GM23338 (cell line): ENCODE measurements around the gene B4GALT6. TPM values are rescaled to one million over a fixed set of nuclear protein-coding genes. Genes with fewer than 3 reads are reported as not detected.

Experiments
- ATAC-seq: fragments of 200-7000 bp; cut with Tn5 transposase; 3 replicates; pipeline ENCODE4 v1.9.1; 2020
- DNase-seq: peaks from one replicate; pipeline ENCODE4 v3.0.0-alpha.2; 2015; ENCODE audit warnings: low spot score
- H2AFZ ChIP-seq: fragments of 200-600 bp; sonication (generic); 2 replicates; pipeline ENCODE4 v1.8.0; 2016; ENCODE audit warnings: antibody characterized with exemption, mild to moderate bottlenecking, moderate library complexity
- H3F3A ChIP-seq: fragments of 200-600 bp; sonication (generic); replicated peaks from 2 replicates; pipeline ENCODE4 v1.8.0; 2017; ENCODE audit warnings: antibody characterized with exemption, mixed run types, low read depth
- H3K27ac ChIP-seq: fragments of 200-600 bp; sonication (generic); 2 replicates; pipeline ENCODE4 v1.6.1; 2016; ENCODE audit warnings: low read depth
- H3K27me3 ChIP-seq: fragments of 200-600 bp; sonication (generic); 2 replicates; pipeline ENCODE4 v1.8.0; 2016; ENCODE audit warnings: mild to moderate bottlenecking, mixed run types, moderate library complexity; ENCODE audit not compliant: insufficient read depth
- H3K36me3 ChIP-seq: fragments of 200-600 bp; sonication (generic); 2 replicates; pipeline ENCODE4 v1.8.0; 2016; ENCODE audit warnings: mild to moderate bottlenecking; ENCODE audit not compliant: insufficient read depth
- H3K4me1 ChIP-seq: fragments of 200-600 bp; sonication (generic); 2 replicates; pipeline ENCODE4 v1.8.0; 2016; ENCODE audit warnings: mild to moderate bottlenecking, moderate library complexity; ENCODE audit not compliant: insufficient read depth
- H3K4me2 ChIP-seq: fragments of 200-600 bp; sonication (generic); 2 replicates; pipeline ENCODE4 v1.7.1; 2017; ENCODE audit warnings: mixed run types
- H3K4me3 ChIP-seq: fragments of 200-600 bp; sonication (generic); 2 replicates; pipeline ENCODE4 v1.6.1; 2016; ENCODE audit warnings: mixed run types
- H3K79me2 ChIP-seq: fragments of 200-600 bp; sonication (generic); replicated peaks from 2 replicates; pipeline ENCODE4 v1.8.0; 2017; ENCODE audit warnings: mild to moderate bottlenecking; ENCODE audit not compliant: insufficient read depth
- H3K9me2 ChIP-seq: fragments of 200-600 bp; sonication (generic); 2 replicates; pipeline ENCODE4 v1.8.0; 2017; ENCODE audit not compliant: insufficient read depth
- H4K20me1 ChIP-seq: fragments of 200-600 bp; sonication (generic); replicated peaks from 2 replicates; pipeline ENCODE4 v1.8.0; 2017; ENCODE audit warnings: mild to moderate bottlenecking; ENCODE audit not compliant: insufficient read depth
- H3K27ac Mint-ChIP-seq: 2 replicates; pipeline ENCODE4 v1.8.0; 2020; ENCODE audit warnings: inconsistent platforms, mild to moderate bottlenecking, moderate library complexity, mixed read lengths
- H3K27me3 Mint-ChIP-seq: 3 replicates; pipeline ENCODE4 v1.8.0; 2022; ENCODE audit warnings: low read depth, mild to moderate bottlenecking, moderate library complexity, mixed read lengths, inconsistent platforms; ENCODE audit not compliant: insufficient read depth, poor library complexity
- H3K36me3 Mint-ChIP-seq: 3 replicates; pipeline ENCODE4 v1.8.0; 2021; ENCODE audit warnings: low read depth, mild to moderate bottlenecking, inconsistent platforms, moderate library complexity, mixed read lengths
- H3K4me1 Mint-ChIP-seq: 3 replicates; pipeline ENCODE4 v1.8.0; 2020; ENCODE audit warnings: mild to moderate bottlenecking, inconsistent platforms, mixed read lengths
- H3K4me3 Mint-ChIP-seq: 3 replicates; pipeline ENCODE4 v1.8.0; 2021; ENCODE audit warnings: moderate library complexity, mild to moderate bottlenecking, inconsistent platforms, mixed read lengths
- H3K9me3 Mint-ChIP-seq: 3 replicates; pipeline ENCODE4 v1.8.0; 2020; ENCODE audit warnings: moderate library complexity, mild to moderate bottlenecking, inconsistent platforms, mixed read lengths
- CREB1 ChIP-seq: fragments of 250-450 bp; sonication (Bioruptor Pico); IDR thresholded peaks from 2 replicates; pipeline ENCODE4 v1.5.0; 2020; ENCODE audit warnings: low read depth, mild to moderate bottlenecking, moderate library complexity
- EZH2phosphoT487 ChIP-seq: fragments of 200-600 bp; sonication (generic); IDR thresholded peaks from one replicate; pipeline ENCODE4 v1.8.1; 2018; ENCODE audit warnings: antibody characterized with exemption; ENCODE audit not compliant: unreplicated experiment
- NANOG ChIP-seq: IDR thresholded peaks from 2 replicates; pipeline ENCODE4 v1.6.1; 2016; ENCODE audit warnings: antibody characterized with exemption, borderline replicate concordance
- STAT1 ChIP-seq: IDR thresholded peaks from one replicate; pipeline ENCODE4 v1.6.1; 2016; ENCODE audit warnings: antibody characterized with exemption; ENCODE audit not compliant: unreplicated experiment
- ZNF331 ChIP-seq: fragments of 250-450 bp; sonication (Bioruptor Pico); IDR thresholded peaks from 2 replicates; pipeline ENCODE4 v1.5.0; 2020; ENCODE audit warnings: low read depth, mild to moderate bottlenecking, moderate library complexity
- polyA plus RNA-seq: library from polyadenylated mRNA; unstranded; fragments of >200 nt; fragmentation: Nextera tagmentation; extraction: Ambion mirVana; gene quantifications from 2 replicates; pipeline ENCODE4 v1.2.1, GENCODE V29; 2016
- total RNA-seq: library from RNA; depleted of rRNA; stranded (reverse); fragments of >200 nt; shearing (Covaris generic); gene quantifications from 2 replicates; pipeline ENCODE4 v1.2.3, GENCODE V29; 2014
- TF ChIP-seq, protein P1 (sequence below): fragments of 250-450 bp; sonication (Bioruptor Pico); IDR thresholded peaks from 2 replicates; pipeline ENCODE4 v1.5.0; 2020; ENCODE audit warnings: mild to moderate bottlenecking, moderate library complexity
- TF ChIP-seq, protein P2 (sequence below): IDR thresholded peaks from 2 replicates; pipeline ENCODE4 v1.6.1; 2016; ENCODE audit warnings: antibody characterized with exemption
- TF ChIP-seq, protein P3 (sequence below): IDR thresholded peaks from one replicate; pipeline ENCODE4 v1.6.1; 2018; ENCODE audit warnings: antibody characterized with exemption; ENCODE audit not compliant: unreplicated experiment

Gene B4GALT6
- total and polyA plus RNA-seq, 2 experiments from 2014 or later = 14.8 to 33.8 TPM

DNA sequence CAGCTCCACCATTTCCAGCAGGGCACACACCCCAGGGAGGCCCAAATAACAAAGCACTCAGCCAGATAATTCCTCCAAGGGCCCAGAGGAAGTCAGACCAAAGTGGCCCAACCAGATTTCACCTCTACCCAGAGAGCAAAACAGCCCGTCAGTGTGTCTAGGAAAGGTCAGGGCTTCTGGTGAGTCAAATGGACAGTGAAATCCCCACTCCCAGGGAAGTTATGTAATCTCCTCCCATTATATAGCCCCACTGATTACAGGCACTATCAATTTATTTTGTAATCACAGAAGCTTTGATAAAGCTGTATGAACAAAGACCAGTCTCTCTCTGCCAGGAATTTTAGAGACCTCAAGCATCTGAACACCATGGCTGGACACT lies 4.0 kb downstream of the B4GALT6 start (continued):
- TF ChIP-seq, protein P1, sequence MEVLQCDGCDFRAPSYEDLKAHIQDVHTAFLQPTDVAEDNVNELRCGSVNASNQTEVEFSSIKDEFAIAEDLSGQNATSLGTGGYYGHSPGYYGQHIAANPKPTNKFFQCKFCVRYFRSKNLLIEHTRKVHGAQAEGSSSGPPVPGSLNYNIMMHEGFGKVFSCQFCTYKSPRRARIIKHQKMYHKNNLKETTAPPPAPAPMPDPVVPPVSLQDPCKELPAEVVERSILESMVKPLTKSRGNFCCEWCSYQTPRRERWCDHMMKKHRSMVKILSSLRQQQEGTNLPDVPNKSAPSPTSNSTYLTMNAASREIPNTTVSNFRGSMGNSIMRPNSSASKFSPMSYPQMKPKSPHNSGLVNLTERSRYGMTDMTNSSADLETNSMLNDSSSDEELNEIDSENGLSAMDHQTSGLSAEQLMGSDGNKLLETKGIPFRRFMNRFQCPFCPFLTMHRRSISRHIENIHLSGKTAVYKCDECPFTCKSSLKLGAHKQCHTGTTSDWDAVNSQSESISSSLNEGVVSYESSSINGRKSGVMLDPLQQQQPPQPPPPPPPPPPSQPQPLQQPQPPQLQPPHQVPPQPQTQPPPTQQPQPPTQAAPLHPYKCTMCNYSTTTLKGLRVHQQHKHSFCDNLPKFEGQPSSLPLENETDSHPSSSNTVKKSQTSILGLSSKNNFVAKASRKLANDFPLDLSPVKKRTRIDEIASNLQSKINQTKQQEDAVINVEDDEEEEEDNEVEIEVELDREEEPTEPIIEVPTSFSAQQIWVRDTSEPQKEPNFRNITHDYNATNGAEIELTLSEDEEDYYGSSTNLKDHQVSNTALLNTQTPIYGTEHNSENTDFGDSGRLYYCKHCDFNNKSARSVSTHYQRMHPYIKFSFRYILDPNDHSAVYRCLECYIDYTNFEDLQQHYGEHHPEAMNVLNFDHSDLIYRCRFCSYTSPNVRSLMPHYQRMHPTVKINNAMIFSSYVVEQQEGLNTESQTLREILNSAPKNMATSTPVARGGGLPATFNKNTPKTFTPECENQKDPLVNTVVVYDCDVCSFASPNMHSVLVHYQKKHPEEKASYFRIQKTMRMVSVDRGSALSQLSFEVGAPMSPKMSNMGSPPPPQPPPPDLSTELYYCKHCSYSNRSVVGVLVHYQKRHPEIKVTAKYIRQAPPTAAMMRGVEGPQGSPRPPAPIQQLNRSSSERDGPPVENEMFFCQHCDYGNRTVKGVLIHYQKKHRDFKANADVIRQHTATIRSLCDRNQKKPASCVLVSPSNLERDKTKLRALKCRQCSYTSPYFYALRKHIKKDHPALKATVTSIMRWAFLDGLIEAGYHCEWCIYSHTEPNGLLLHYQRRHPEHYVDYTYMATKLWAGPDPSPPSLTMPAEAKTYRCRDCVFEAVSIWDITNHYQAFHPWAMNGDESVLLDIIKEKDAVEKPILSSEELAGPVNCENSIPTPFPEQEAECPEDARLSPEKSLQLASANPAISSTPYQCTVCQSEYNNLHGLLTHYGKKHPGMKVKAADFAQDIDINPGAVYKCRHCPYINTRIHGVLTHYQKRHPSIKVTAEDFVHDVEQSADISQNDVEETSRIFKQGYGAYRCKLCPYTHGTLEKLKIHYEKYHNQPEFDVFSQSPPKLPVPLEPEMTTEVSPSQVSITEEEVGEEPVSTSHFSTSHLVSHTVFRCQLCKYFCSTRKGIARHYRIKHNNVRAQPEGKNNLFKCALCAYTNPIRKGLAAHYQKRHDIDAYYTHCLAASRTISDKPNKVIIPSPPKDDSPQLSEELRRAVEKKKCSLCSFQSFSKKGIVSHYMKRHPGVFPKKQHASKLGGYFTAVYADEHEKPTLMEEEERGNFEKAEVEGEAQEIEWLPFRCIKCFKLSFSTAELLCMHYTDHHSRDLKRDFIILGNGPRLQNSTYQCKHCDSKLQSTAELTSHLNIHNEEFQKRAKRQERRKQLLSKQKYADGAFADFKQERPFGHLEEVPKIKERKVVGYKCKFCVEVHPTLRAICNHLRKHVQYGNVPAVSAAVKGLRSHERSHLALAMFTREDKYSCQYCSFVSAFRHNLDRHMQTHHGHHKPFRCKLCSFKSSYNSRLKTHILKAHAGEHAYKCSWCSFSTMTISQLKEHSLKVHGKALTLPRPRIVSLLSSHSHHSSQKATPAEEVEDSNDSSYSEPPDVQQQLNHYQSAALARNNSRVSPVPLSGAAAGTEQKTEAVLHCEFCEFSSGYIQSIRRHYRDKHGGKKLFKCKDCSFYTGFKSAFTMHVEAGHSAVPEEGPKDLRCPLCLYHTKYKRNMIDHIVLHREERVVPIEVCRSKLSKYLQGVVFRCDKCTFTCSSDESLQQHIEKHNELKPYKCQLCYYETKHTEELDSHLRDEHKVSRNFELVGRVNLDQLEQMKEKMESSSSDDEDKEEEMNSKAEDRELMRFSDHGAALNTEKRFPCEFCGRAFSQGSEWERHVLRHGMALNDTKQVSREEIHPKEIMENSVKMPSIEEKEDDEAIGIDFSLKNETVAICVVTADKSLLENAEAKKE = no peak

DNA sequence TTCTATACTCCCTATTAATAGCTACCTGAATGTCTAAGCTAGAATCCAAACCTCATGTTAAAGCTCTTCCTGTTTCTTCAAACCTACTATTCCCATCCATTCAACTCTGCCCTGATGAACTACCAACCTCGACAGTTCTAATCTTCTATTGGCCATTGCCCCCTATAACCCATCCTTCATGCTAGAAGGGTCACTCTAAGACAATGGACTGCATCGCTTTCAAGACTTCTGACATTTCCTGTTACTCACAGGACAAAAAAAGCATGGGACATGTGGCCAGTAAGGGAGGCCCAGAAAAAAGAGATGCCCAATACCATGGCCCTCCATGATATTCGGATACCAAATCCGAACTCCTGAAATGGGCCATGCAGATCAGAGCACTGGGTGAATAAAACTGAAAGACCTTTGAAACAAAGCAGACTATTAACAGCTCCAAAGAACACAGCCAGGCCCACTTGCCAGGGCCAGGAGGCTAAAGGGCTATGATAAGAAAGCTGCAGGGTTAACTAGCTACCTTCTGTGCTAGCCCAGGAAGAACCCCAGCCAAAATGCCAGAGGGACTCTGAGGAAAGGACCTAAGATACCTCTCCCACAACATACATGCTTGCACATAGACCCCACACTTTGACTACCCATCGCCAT lies 4.5 kb downstream of the B4GALT6 start:
- no peaks in the 10 kb centered on the region; the same call in 2 of the 3 replicates for H3K9me3 Mint-ChIP-seq
- DNase-seq (no peak), ATAC-seq (no peak)
- TF ChIP-seq NANOG = no peak
- no peak for TF ChIP-seq STAT1
- TF ChIP-seq, protein P2, sequence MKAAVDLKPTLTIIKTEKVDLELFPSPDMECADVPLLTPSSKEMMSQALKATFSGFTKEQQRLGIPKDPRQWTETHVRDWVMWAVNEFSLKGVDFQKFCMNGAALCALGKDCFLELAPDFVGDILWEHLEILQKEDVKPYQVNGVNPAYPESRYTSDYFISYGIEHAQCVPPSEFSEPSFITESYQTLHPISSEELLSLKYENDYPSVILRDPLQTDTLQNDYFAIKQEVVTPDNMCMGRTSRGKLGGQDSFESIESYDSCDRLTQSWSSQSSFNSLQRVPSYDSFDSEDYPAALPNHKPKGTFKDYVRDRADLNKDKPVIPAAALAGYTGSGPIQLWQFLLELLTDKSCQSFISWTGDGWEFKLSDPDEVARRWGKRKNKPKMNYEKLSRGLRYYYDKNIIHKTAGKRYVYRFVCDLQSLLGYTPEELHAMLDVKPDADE = no peak
- no peak for TF ChIP-seq EZH2phosphoT487
- no peak for TF ChIP-seq CREB1 (CRISPR knock-in tag)
- TF ChIP-seq ZNF331 (CRISPR knock-in tag) = no peak
- TF ChIP-seq, protein P3, sequence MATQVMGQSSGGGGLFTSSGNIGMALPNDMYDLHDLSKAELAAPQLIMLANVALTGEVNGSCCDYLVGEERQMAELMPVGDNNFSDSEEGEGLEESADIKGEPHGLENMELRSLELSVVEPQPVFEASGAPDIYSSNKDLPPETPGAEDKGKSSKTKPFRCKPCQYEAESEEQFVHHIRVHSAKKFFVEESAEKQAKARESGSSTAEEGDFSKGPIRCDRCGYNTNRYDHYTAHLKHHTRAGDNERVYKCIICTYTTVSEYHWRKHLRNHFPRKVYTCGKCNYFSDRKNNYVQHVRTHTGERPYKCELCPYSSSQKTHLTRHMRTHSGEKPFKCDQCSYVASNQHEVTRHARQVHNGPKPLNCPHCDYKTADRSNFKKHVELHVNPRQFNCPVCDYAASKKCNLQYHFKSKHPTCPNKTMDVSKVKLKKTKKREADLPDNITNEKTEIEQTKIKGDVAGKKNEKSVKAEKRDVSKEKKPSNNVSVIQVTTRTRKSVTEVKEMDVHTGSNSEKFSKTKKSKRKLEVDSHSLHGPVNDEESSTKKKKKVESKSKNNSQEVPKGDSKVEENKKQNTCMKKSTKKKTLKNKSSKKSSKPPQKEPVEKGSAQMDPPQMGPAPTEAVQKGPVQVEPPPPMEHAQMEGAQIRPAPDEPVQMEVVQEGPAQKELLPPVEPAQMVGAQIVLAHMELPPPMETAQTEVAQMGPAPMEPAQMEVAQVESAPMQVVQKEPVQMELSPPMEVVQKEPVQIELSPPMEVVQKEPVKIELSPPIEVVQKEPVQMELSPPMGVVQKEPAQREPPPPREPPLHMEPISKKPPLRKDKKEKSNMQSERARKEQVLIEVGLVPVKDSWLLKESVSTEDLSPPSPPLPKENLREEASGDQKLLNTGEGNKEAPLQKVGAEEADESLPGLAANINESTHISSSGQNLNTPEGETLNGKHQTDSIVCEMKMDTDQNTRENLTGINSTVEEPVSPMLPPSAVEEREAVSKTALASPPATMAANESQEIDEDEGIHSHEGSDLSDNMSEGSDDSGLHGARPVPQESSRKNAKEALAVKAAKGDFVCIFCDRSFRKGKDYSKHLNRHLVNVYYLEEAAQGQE = no peak
- H3K27ac Mint-ChIP-seq = peak overlapping the region; percentile 9; the same call in 1 of the 2 replicates
- Histone ChIP-seq H3K36me3 (no peaks in the 10 kb centered on the region), H3K27me3 (no peaks in the 10 kb centered on the region), H3K27ac (no peak overlapping the region), H3K4me3 (no peak overlapping the region), H3K4me1 (peaks cover 76% of the 10 kb centered on the region), H2AFZ (no peak overlapping the region), H4K20me1 (peaks cover 8% of the 10 kb centered on the region; the same call in 1 of the 2 replicates), H3K4me2 (peak overlapping the region; percentile 96), H3K79me2 (peaks cover 93% of the 10 kb centered on the region), H3K9me2 (no peaks in the 10 kb centered on the region; the same call in 1 of the 2 replicates), H3F3A (no peaks in the 10 kb centered on the region; the same call in 1 of the 2 replicates)
- peaks cover 6% of the 10 kb centered on the region for H3K27me3 Mint-ChIP-seq
- H3K4me3 Mint-ChIP-seq = peak overlapping the region; percentile 5; the same call in 2 of the 3 replicates
- no peaks in the 10 kb centered on the region; the same call in 2 of the 3 replicates for H3K36me3 Mint-ChIP-seq
- peaks cover 61% of the 10 kb centered on the region for H3K4me1 Mint-ChIP-seq
